Kidney capillary endothelial cell (primary cell): ENCODE data around the gene BTG1.

Experiments used
- DNase-seq: peaks from one replicate; pipeline ENCODE4 v3.0.0-alpha.2; 2018; ENCODE audit warnings: low spot score

Gene BTG1

GRCh38 chr12:92145731-92146496 lies at the start of gene BTG1:
Gene BTG1, minus strand, starts transcription at chr12:92145846. Its CDS starts 311 bp downstream, at chr12:92145535.
- peak; percentile 99 for DNase-seq

- no peak for DNase-seq
Measured at GRCh38 chr12:92194561-92194960, 48.9 kb upstream of the BTG1 start.

- no peak for DNase-seq
Measured at GRCh38 chr12:92193846-92194245, 48.2 kb upstream of the BTG1 start.

- DNase-seq, result no peak
Measured at GRCh38 chr12:92193063-92193462, 47.4 kb upstream of the BTG1 start.

- DNase-seq, result no peak
Measured at GRCh38 chr12:92192360-92192759, 46.7 kb upstream of the BTG1 start.

- DNase-seq, result no peak
Measured at GRCh38 chr12:92191061-92191460, 45.4 kb upstream of the BTG1 start.

- no peak for DNase-seq
Measured at GRCh38 chr12:92188517-92189188, 43.0 kb upstream of the BTG1 start.

- no peak for DNase-seq
Measured at GRCh38 chr12:92186038-92186470, 40.4 kb upstream of the BTG1 start.

- DNase-seq, result no peak
Measured at GRCh38 chr12:92185052-92185451, 39.4 kb upstream of the BTG1 start.

GRCh38 chr12:92183575-92183974 lies 37.9 kb upstream of the BTG1 start:
- no peak for DNase-seq

GRCh38 chr12:92178340-92178739 lies 32.7 kb upstream of the BTG1 start:
- DNase-seq, result no peak

- DNase-seq, result no peak
Measured at GRCh38 chr12:92176646-92177045, 31.0 kb upstream of the BTG1 start.

- no peak for DNase-seq
Measured at GRCh38 chr12:92175961-92176360, 30.3 kb upstream of the BTG1 start.

- DNase-seq, result no peak
Measured at GRCh38 chr12:92170050-92170449, 24.4 kb upstream of the BTG1 start.

- no peak for DNase-seq
Measured at GRCh38 chr12:92167075-92167474, 21.4 kb upstream of the BTG1 start.

GRCh38 chr12:92164712-92165111 lies 19.1 kb upstream of the BTG1 start:
- no peak for DNase-seq

GRCh38 chr12:92162079-92162478 lies 16.4 kb upstream of the BTG1 start:
- no peak for DNase-seq

- no peak for DNase-seq
Measured at GRCh38 chr12:92158796-92159439, 13.3 kb upstream of the BTG1 start.

GRCh38 chr12:92156704-92157395 lies 11.2 kb upstream of the BTG1 start:
- DNase-seq, result no peak

GRCh38 chr12:92156139-92156538 lies 10.5 kb upstream of the BTG1 start:
- DNase-seq, result no peak

GRCh38 chr12:92155733-92156132 lies 10.1 kb upstream of the BTG1 start:
- no peak for DNase-seq

- no peak for DNase-seq
Measured at GRCh38 chr12:92151916-92152315, 6.3 kb upstream of the BTG1 start.

GRCh38 chr12:92149563-92149962 lies 3.9 kb upstream of the BTG1 start:
- DNase-seq, result no peak
